H1 (cell line): Measurements from ENCODE around the gene WDR53.
"Not testable (repeated sequence)": the region's sequence is repeated elsewhere in the genome, so short reads cannot be mapped to it uniquely, and the experiment has no call there.

Experiments
- ASH2L ChIP-seq: fragments of 200-600, 300-600 bp; sonication (generic); IDR thresholded peaks from one replicate; pipeline ENCODE4 v1.7.1; 2017; ENCODE audit warnings: low read length
- CHD1 ChIP-seq: IDR thresholded peaks from 2 replicates; pipeline ENCODE4 v1.6.1; 2012; ENCODE audit warnings: low read depth, low read length, improper control_type of control experiment
- CTCF ChIP-seq, 3 experiments: IDR thresholded peaks; 1 replicate in 2 of 3; 2 replicates in 1 of 3; pipeline versions ENCODE4 v1.5.1 to v1.6.1; 2011; ENCODE audit warnings: low read length in 3 of 3, mild to moderate bottlenecking in 3 of 3, inconsistent platforms in 2 of 3, low read depth in 1 of 3, moderate library complexity in 1 of 3; ENCODE audit not compliant: insufficient read depth in 1 of 3; ENCODE audit errors: control extremely low read depth in 1 of 3
- EZH2 ChIP-seq: fragments of 200-600 bp; sonication (generic); IDR thresholded peaks from 2 replicates; pipeline ENCODE4 v1.7.1; 2012; ENCODE audit warnings: low read depth, mild to moderate bottlenecking, moderate library complexity, low read length, inconsistent platforms; ENCODE audit not compliant: severe bottlenecking
- POLR2A ChIP-seq, 2 experiments: IDR thresholded peaks; 1 replicate in 1 of 2; 2 replicates in 1 of 2; pipeline ENCODE4 v1.6.1; 2011; ENCODE audit warnings: low read depth in 2 of 2, low read length in 2 of 2, mild to moderate bottlenecking in 2 of 2; ENCODE audit errors: control extremely low read depth in 1 of 2
- POLR2AphosphoS5 ChIP-seq: IDR thresholded peaks from 2 replicates; pipeline ENCODE4 v1.6.1; 2011; ENCODE audit warnings: low read depth, low read length
- RNF2 ChIP-seq: fragments of 200-900, 300-1000 bp; sonication (generic); IDR thresholded peaks from 2 replicates; pipeline ENCODE4 v1.7.1; 2016; ENCODE audit warnings: borderline replicate concordance, low read depth, mild to moderate bottlenecking, antibody characterized with exemption, low read length; ENCODE audit not compliant: poor library complexity, severe bottlenecking; ENCODE audit errors: missing control alignments
- YY1 ChIP-seq: IDR thresholded peaks from 2 replicates; pipeline ENCODE4 v1.6.1; 2011; ENCODE audit warnings: low read depth, mild to moderate bottlenecking, low read length

- TF ChIP-seq CTCF (IDR thresholded peaks at IDR 0.05; ENCODE audit: control extremely low read depth in 1 of 3, insufficient read depth in 1 of 3, low read depth in 1 of 3, low read length in 3 of 3); POLR2A (IDR thresholded peaks at IDR 0.05; ENCODE audit: control extremely low read depth in 1 of 2, low read depth in 2 of 2, low read length in 2 of 2); EZH2; RNF2; POLR2AphosphoS5; YY1; ASH2L; CHD1: not testable (repeated sequence)
These were observed 2.0 kb upstream of the WDR53 start for GRCh38 chr3:196570332-196570731.
